HL-60/S4 treated with phorbol 12-myristate 13-acetate at 8.2 ng/mL for 4 days and 3 days (cell line): Measurements from ENCODE around the gene PPP6R2.

Experiments used
- in situ Hi-C: fragments of 300-500 bp; cut with MboI; formaldehyde crosslinking; loops from 2 replicates; pipeline ENCODE4 v1.15.0; 2022; ENCODE audit warnings: low sequenced_read_pairs

PPP6R2 gene

GRCh38 chr22:50305923-50306566 is 37.1 kb upstream of the PPP6R2 start:
- in situ Hi-C loops, result no loop called here

- in situ Hi-C loops, result no loop called here
Measured at GRCh38 chr22:50306753-50307749, 36.1 kb upstream of the PPP6R2 start, which contains the start of gene PLXNB2. Gene PLXNB2, minus strand, starts transcription at chr22:50307646. Its CDS starts 17,062 bp downstream, at chr22:50290584.

GRCh38 chr22:50307890-50308596 is 35.1 kb upstream of the PPP6R2 start:
- in situ Hi-C loops, result no loop called here

GRCh38 chr22:50308597-50308935 is 34.6 kb upstream of the PPP6R2 start:
- in situ Hi-C loops, result no loop called here

- in situ Hi-C loops, result no loop called here
Measured at GRCh38 chr22:50308986-50309600, 34.0 kb upstream of the PPP6R2 start.

- in situ Hi-C loops, result no loop called here
Measured at GRCh38 chr22:50309601-50309991, 33.5 kb upstream of the PPP6R2 start.

GRCh38 chr22:50310031-50310722 is 33.0 kb upstream of the PPP6R2 start:
- in situ Hi-C loops, result no loop called here

GRCh38 chr22:50310949-50311444 is 32.1 kb upstream of the PPP6R2 start:
- in situ Hi-C loops, result no loop called here

GRCh38 chr22:50311606-50312351 is 31.3 kb upstream of the PPP6R2 start:
- in situ Hi-C loops, result no loop called here

- in situ Hi-C loops, result no loop called here
Measured at GRCh38 chr22:50312371-50312770, 30.8 kb upstream of the PPP6R2 start.

GRCh38 chr22:50313021-50313420 is 30.1 kb upstream of the PPP6R2 start:
- in situ Hi-C loops, result no loop called here

- in situ Hi-C loops, result no loop called here
Measured at GRCh38 chr22:50313600-50313999, 29.5 kb upstream of the PPP6R2 start.

- in situ Hi-C loops, result no loop called here
Measured at GRCh38 chr22:50314081-50314454, 29.1 kb upstream of the PPP6R2 start.

- in situ Hi-C loops, result no loop called here
Measured at GRCh38 chr22:50314455-50315288, 28.5 kb upstream of the PPP6R2 start.

GRCh38 chr22:50315289-50316113 is 27.6 kb upstream of the PPP6R2 start:
- in situ Hi-C loops, result no loop called here

GRCh38 chr22:50316114-50317065 is 26.7 kb upstream of the PPP6R2 start:
- in situ Hi-C loops, result no loop called here

- in situ Hi-C loops, result no loop called here
Measured at GRCh38 chr22:50317178-50317577, 25.9 kb upstream of the PPP6R2 start.
